K562 (cell line): ENCODE data around the gene PKDCC. TPM values are rescaled to one million over a fixed set of nuclear protein-coding genes. Genes with fewer than 3 reads are reported as not detected.

Experiments used
- ATAC-seq: fragments of 200-7000 bp; cut with Tn5 transposase; 3 replicates; pipeline ENCODE4 v1.9.1; 2020; ENCODE audit warnings: moderate library complexity
- BruUV-seq: library from RNA; stranded (reverse); fragments of 400-500 nt; replicated peaks from 2 replicates; lab custom pipeline; 2021; lab: Mats Ljungman, UMichigan
- CTCF ChIA-PET: fragments of 300-600 bp; formaldehyde crosslinking; extraction: SDS; loops from one replicate; lab custom pipeline; 2021; ENCODE audit warnings: low intra/inter-chr PET ratio; lab: Yijun Ruan, JAX
- POLR2A ChIA-PET: fragments of 300-600, 350-650 bp; sonication (Branson Sonifier 250); formaldehyde crosslinking; extraction: SDS; loops from one replicate; lab custom pipeline; 2021; ENCODE audit warnings: antibody characterized with exemption, inconsistent platforms; lab: Yijun Ruan, JAX
- DNase-seq, 4 experiments: peaks; one replicate each; pipeline versions ENCODE4 v3.0.0 to v3.0.0-alpha.2; 2011 to 2018; ENCODE audit warnings: low spot score in 3 of 4, mixed read lengths in 3 of 4; ENCODE audit errors: extremely low read depth in 1 of 4
- FAIRE-seq: peaks from 2 replicates; lab custom pipeline; 2011; peaks lifted over from hg19 to GRCh38; lab: Jason Lieb, UNC
- H2AFZ ChIP-seq: 2 replicates; pipeline ENCODE4 v1.6.0; 2011; ENCODE audit warnings: low read depth, low read length, control low read depth, inconsistent platforms
- H3K27ac ChIP-seq: fragments of 200-600 bp; 3 replicates; pipeline ENCODE4 v1.8.0; 2011; ENCODE audit warnings: low read depth, mild to moderate bottlenecking, control low read depth, inconsistent platforms, low read length, moderate library complexity, mixed read lengths; ENCODE audit errors: extremely low read depth
- H3K27me3 ChIP-seq, 2 experiments: fragments of 300-600 bp in 1 of 2; 2 replicates in 1 of 2; 3 replicates in 1 of 2; pipeline versions ENCODE4 v1.6.0 to v1.8.0; 2011; ENCODE audit warnings: inconsistent platforms in 2 of 2, low read length in 2 of 2, mild to moderate bottlenecking in 1 of 2, mixed read lengths in 1 of 2, moderate library complexity in 1 of 2; ENCODE audit not compliant: control insufficient read depth in 2 of 2, insufficient read depth in 2 of 2
- H3K36me3 ChIP-seq: fragments of 300-600 bp; 3 replicates; pipeline ENCODE4 v1.8.0; 2011; ENCODE audit warnings: mild to moderate bottlenecking, low read length, inconsistent platforms; ENCODE audit not compliant: control insufficient read depth, insufficient read depth
- H3K4me1 ChIP-seq, 2 experiments: fragments of 200-600 bp in 1 of 2; replicated peaks in 1 of 2; 2 replicates in 1 of 2; 3 replicates in 1 of 2; pipeline versions ENCODE4 v1.5.1 to v1.8.0; 2011; ENCODE audit warnings: inconsistent platforms in 2 of 2, low read length in 2 of 2, mild to moderate bottlenecking in 1 of 2, mixed read lengths in 1 of 2, moderate library complexity in 1 of 2; ENCODE audit not compliant: control insufficient read depth in 2 of 2, insufficient read depth in 2 of 2
- H3K4me2 ChIP-seq: 2 replicates; pipeline ENCODE4 v1.6.1; 2011; ENCODE audit warnings: low read length, control low read depth, inconsistent platforms, mixed read lengths; ENCODE audit not compliant: insufficient read depth
- H3K4me3 ChIP-seq: fragments of 200-600 bp; sonication (generic), shearing (Covaris generic); 2 replicates; pipeline ENCODE4 v1.5.1; 2016; ENCODE audit warnings: control low read depth, inconsistent platforms
- H3K79me2 ChIP-seq: fragments of 200-600 bp; 3 replicates; pipeline ENCODE4 v1.8.0; 2011; ENCODE audit warnings: low read length, inconsistent platforms; ENCODE audit not compliant: control insufficient read depth, insufficient read depth
- H3K9ac ChIP-seq, 2 experiments: 2 replicates each; pipeline versions ENCODE4 v1.6.0 to v1.6.1; 2011; ENCODE audit warnings: low read depth in 2 of 2, low read length in 2 of 2, control low read depth in 1 of 2, inconsistent platforms in 1 of 2, mild to moderate bottlenecking in 1 of 2, mixed read lengths in 1 of 2; ENCODE audit not compliant: insufficient read depth in 1 of 2
- H3K9me1 ChIP-seq: one replicate; pipeline ENCODE4 v1.6.0; 2011; ENCODE audit warnings: inconsistent platforms, mild to moderate bottlenecking, low read length, moderate library complexity; ENCODE audit not compliant: control insufficient read depth, insufficient read depth
- H3K9me3 ChIP-seq: replicated peaks from 2 replicates; pipeline ENCODE4 v1.5.1; 2011; ENCODE audit warnings: low read depth, low read length, inconsistent platforms; ENCODE audit not compliant: control insufficient read depth, insufficient read depth
- H4K20me1 ChIP-seq: replicated peaks from 2 replicates; pipeline ENCODE4 v1.6.1; 2011; ENCODE audit warnings: low read length, inconsistent platforms, mixed read lengths; ENCODE audit not compliant: control insufficient read depth, insufficient read depth
- MCM7 ChIP-seq, 2 experiments: fragments of 450-650 bp; IDR thresholded peaks; 2 replicates each; pipeline ENCODE4 v1.6.1; 2016 to 2018
- TEAD1 ChIP-seq, 2 experiments: fragments of 450-650 bp in 1 of 2; sonication (generic) in 1 of 2; formaldehyde crosslinking; IDR thresholded peaks; 2 replicates each; pipeline versions ENCODE4 v1.4.0 to v1.8.0; 2020 to 2022; ENCODE audit warnings: mild to moderate bottlenecking in 2 of 2, missing genetic modification reagents in 1 of 2
- ZNF583 ChIP-seq: fragments of 250-450 bp; sonication (Bioruptor Pico); IDR thresholded peaks from 2 replicates; pipeline ENCODE4 v1.4.0; 2020
- WGBS: fragments of 100-300 bp; shearing (Covaris generic); methylation state at CpG from one replicate; pipeline ENCODE4 v1.1.6; 2016; ENCODE audit warnings: low coverage, mixed read lengths; ENCODE audit not compliant: insufficient coverage; ENCODE audit errors: missing lambda C conversion rate; 5-methylcytosine and 5-hydroxymethylcytosine counted together
- in situ Hi-C: fragments of 300-500 bp; cut with MboI; formaldehyde crosslinking; loops from 4 replicates; pipeline ENCODE4 v1.15.0; 2018; ENCODE audit warnings: inconsistent platforms, mixed read lengths
- intact Hi-C: fragments of 100-400 bp; cut with micrococcal nuclease; formaldehyde crosslinking; loops from 2 replicates; pipeline ENCODE4 v1.14.2; 2022
- polyA plus RNA-seq, 8 experiments: library from polyadenylated mRNA; depleted of rRNA in 4 of 8; stranded (reverse) in 5 of 8; unstranded in 3 of 8; fragments of >200 nt; fragmentation: Nextera tagmentation in 2 of 8; fragmentation: Illumina TruSeq in 1 of 8; extraction: Ambion mirVana in 2 of 8; extraction: Trizol in 1 of 8; gene quantifications; 2 replicates each; pipeline versions ENCODE4 v1.2.1 to v1.2.3, GENCODE V29; 2011 to 2014; ENCODE audit warnings: inconsistent platforms in 1 of 8, missing spikeins in 1 of 8
- total RNA-seq, 7 experiments: library from RNA; depleted of rRNA in 6 of 7; stranded (reverse); fragments of >200 nt in 6 of 7; fragmentation: Illumina TruSeq in 2 of 7; extraction: Trizol in 2 of 7; gene quantifications; 2 replicates each; pipeline versions ENCODE4 v1.2.1 to v1.2.3, GENCODE V29; 2011 to 2021; ENCODE audit warnings: low replicate concordance in 1 of 7
- TF ChIP-seq, protein P1 (sequence below): IDR thresholded peaks from 2 replicates; pipeline ENCODE4 v1.6.1; 2016; ENCODE audit warnings: missing genetic modification characterization, missing compliant biosample characterization

Gene PKDCC
- total and polyA plus RNA-seq, 9 of the 15 experiments (the other 6 are each of a cell fraction or from before 2014, with no cell fraction given), result 0.62 to 14.8 (median 1.3) TPM; not detected in 2

DNA sequence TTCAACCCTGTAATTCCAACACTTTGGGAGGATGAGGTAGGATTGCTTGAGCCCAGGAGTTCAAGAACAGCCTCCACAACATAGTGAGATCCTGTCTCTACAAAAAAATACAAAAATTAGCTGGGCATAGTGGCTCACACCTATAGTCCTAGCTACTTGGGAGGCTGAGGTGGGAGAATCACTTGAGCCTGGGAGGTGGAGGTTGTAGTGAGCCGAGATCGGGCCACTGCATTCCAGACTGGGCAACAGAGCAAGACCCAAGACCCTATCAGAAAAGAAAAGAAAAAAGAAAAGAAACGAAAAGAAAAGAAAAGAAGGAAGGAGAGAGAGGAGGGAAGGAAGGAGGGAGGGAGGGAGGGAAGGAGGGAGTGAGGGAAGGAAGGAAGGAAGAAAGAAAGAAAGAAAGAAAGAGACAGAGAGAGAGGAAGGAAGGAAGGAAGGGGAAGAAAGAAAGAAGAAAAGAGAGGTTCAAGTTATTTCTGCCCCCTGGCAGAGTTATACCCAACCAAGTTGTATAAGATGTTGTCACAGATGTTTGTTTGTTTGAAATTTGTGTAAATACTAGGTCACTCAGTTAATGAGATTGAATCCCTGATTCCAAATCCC lies 3.9 kb upstream of the PKDCC start:
- BruUV-seq, result no TSS peak
- no peaks in the 10 kb centered on the region for H3K36me3 ChIP-seq
- H3K27ac ChIP-seq, result no peak overlapping the region
- no peak for ATAC-seq
- H3K9ac ChIP-seq, result no peak overlapping the region
- no peak overlapping the region for H3K4me2 ChIP-seq
- CTCF ChIA-PET, result no interaction called here
- no peaks in the 10 kb centered on the region for H4K20me1 ChIP-seq
- WGBS, result 0% methylated on average over 3 of the region's 3 CpGs
- intact Hi-C loops (no loop called here), in situ Hi-C loops (no loop called here)
- FAIRE-seq, result no peak
- no peak overlapping the region for H3K4me3 ChIP-seq
- no peaks in the 10 kb centered on the region for H3K9me3 ChIP-seq
- TF ChIP-seq TEAD1 (CRISPR knock-in tag; IDR thresholded peaks at IDR 0.05) (no peak), MCM7 (IDR thresholded peaks at IDR 0.05) (no peak), ZNF583 (no peak)
- TF ChIP-seq, protein P1, sequence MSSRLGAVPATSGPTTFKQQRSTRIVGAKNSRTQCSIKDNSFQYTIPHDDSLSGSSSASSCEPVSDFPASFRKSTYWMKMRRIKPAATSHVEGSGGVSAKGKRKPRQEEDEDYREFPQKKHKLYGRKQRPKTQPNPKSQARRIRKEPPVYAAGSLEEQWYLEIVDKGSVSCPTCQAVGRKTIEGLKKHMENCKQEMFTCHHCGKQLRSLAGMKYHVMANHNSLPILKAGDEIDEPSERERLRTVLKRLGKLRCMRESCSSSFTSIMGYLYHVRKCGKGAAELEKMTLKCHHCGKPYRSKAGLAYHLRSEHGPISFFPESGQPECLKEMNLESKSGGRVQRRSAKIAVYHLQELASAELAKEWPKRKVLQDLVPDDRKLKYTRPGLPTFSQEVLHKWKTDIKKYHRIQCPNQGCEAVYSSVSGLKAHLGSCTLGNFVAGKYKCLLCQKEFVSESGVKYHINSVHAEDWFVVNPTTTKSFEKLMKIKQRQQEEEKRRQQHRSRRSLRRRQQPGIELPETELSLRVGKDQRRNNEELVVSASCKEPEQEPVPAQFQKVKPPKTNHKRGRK, result peak; percentile 61; the same call in 1 of the 2 replicates
- no peaks in the 10 kb centered on the region for H3K9me1 ChIP-seq
- POLR2A ChIA-PET, result interaction anchor here (0.5 to 0.6 kb wide), 2 partner anchors 231 to 269 kb away, joined by 3 read pairs; no protein-coding TSS in a partner anchor
- DNase-seq, result no peak
- H3K79me2 ChIP-seq, result no peaks in the 10 kb centered on the region
- peaks cover 12 to 18% of the 10 kb centered on the region in 2 experiments; a peak in 4 of 5 replicates for H3K4me1 ChIP-seq
- H2AFZ ChIP-seq, result no peak overlapping the region
- peaks cover 5 to 23% of the 10 kb centered on the region in 2 experiments; a peak in 4 of 5 replicates for H3K27me3 ChIP-seq
